NB4 (cell line): ENCODE measurements around the gene NUP210.

ENCODE experiments used
- DNase-seq: peaks from one replicate; pipeline ENCODE4 v3.0.0; 2010; ENCODE audit warnings: low read depth
- H3K4me3 ChIP-seq: one replicate; pipeline ENCODE4 v1.5.1; 2011; ENCODE audit warnings: mild to moderate bottlenecking, low read depth, low read length, moderate library complexity
- MYC ChIP-seq: IDR thresholded peaks from 2 replicates; pipeline ENCODE4 v1.6.1; 2011; ENCODE audit warnings: low read depth, low read length
- POLR2A ChIP-seq: IDR thresholded peaks from 2 replicates; pipeline ENCODE4 v1.6.1; 2011; ENCODE audit warnings: mild to moderate bottlenecking; ENCODE audit not compliant: insufficient read length; ENCODE audit errors: extremely low read depth
- TF ChIP-seq, protein P1 (sequence below): IDR thresholded peaks from 2 replicates; pipeline ENCODE4 v1.6.1; 2011; ENCODE audit warnings: low read depth, low read length
- TF ChIP-seq, protein P2 (sequence below): IDR thresholded peaks from one replicate; pipeline ENCODE4 v1.5.1; 2012; ENCODE audit warnings: low read depth, low read length

The NUP210 gene

DNA sequence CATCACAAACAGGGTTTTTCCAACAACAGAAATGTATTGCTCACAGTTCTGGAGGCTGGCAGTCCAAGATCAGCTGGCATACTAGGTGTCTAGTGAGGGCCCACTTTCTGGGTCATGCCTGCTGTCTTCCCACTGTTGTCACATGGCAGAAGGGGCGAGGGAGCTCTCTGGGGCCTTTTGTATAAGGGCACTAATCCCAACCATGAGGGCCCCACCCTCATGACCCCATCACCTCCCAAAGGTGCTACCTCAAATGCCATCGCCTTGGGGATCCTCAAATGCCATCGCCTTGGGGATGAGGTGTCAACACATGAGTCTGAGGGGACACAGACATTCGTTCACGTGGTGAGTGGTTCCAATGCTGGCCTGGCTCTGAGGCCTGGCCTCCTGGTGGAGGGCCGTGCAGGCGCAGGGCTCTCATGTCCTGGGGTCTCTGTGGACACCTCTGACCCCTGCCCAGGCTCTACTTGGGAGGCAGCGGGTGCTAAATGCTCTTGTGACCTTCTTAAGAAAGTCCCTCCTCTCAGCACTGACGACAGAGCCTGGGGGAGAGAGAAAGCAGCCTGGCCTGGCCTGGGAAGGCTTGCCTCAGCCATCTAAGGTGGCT, 16.8 kb downstream of the NUP210 start:
- TF ChIP-seq, protein P1, sequence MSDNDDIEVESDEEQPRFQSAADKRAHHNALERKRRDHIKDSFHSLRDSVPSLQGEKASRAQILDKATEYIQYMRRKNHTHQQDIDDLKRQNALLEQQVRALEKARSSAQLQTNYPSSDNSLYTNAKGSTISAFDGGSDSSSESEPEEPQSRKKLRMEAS: no peak
- TF ChIP-seq, protein P2, sequence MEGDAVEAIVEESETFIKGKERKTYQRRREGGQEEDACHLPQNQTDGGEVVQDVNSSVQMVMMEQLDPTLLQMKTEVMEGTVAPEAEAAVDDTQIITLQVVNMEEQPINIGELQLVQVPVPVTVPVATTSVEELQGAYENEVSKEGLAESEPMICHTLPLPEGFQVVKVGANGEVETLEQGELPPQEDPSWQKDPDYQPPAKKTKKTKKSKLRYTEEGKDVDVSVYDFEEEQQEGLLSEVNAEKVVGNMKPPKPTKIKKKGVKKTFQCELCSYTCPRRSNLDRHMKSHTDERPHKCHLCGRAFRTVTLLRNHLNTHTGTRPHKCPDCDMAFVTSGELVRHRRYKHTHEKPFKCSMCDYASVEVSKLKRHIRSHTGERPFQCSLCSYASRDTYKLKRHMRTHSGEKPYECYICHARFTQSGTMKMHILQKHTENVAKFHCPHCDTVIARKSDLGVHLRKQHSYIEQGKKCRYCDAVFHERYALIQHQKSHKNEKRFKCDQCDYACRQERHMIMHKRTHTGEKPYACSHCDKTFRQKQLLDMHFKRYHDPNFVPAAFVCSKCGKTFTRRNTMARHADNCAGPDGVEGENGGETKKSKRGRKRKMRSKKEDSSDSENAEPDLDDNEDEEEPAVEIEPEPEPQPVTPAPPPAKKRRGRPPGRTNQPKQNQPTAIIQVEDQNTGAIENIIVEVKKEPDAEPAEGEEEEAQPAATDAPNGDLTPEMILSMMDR: no peak
- TF ChIP-seq MYC (no peak), POLR2A (no peak)
- H3K4me3 ChIP-seq: no peak overlapping the region
- DNase-seq: no peak

DNA sequence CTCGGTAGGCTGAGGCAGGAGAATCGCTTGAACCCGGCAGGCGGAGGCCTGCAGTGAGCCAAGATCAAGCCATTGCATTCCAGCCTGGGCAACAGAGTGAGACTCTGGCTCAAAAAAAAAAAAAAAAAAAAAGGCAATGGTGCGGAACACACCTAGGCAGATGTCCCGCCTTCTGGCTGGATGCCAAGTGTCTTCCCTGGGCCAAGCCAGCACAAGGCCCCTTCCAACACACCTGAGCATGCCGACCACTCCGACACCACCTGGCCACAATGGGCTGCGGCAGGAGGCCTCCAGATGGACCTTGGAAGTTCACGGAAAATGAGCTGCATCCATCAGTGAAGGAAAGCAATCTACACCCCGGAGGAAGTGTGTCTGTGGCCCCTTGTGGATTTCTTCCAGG, 19.0 kb downstream of the NUP210 start:
- H3K4me3 ChIP-seq: no peak overlapping the region
- TF ChIP-seq, protein P1: no peak
- TF ChIP-seq MYC (no peak), POLR2A (no peak)
- TF ChIP-seq, protein P2: no peak
- no peak for DNase-seq

DNA sequence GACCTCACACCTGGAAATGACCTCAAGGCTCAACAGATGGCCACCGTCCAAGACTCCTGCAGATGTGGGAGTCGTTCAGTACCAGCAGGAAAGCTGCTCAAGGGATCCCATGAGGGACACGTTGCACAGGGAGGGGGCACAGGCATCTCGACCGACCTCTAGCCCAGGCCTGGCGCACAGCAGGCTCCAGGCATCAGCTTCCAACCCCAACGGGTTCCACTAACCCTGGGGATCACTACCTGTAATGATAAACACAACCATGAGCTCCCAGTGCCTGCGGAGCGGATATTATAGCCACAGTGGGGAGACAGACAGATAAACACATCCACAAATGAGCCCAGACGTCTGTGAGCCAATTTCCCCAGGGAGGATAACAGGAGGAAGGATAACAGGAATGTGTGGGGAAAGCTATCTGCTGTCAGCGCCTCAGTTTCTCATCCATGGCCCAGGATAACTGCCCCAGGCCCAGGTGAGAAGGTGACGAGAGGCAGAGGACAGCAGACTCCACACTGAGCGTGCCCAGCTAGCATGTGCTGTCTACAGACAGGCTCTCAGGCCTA, 19.9 kb downstream of the NUP210 start:
- no peak overlapping the region for H3K4me3 ChIP-seq
- no peak for DNase-seq
- TF ChIP-seq, protein P2: no peak
- no peak for TF ChIP-seq POLR2A
- TF ChIP-seq, protein P1: no peak
- no peak for TF ChIP-seq MYC

DNA sequence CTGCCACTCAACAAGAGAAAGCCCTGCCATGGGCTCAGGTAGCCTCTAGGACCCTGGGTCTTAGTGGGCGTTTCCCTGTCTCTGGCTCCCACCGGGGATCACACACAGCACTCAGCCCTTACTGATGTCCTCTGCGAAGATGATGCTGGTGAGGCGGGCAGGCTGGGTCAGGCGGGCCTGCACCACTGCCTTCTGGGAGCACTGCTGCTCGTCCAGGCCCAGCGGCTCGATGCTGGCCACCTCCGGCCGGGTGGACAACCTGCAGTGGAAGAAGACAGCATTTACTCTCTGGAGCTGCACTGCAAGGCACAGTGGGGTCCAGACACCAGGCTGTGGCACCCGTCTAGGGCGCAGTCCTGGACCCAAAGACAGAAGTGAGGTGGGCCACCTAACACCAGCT, 20.5 kb downstream of the NUP210 start:
- H3K4me3 ChIP-seq: no peak overlapping the region
- DNase-seq: no peak
- TF ChIP-seq POLR2A (no peak), MYC (no peak)
- TF ChIP-seq, protein P1: no peak
- TF ChIP-seq, protein P2: no peak

DNA sequence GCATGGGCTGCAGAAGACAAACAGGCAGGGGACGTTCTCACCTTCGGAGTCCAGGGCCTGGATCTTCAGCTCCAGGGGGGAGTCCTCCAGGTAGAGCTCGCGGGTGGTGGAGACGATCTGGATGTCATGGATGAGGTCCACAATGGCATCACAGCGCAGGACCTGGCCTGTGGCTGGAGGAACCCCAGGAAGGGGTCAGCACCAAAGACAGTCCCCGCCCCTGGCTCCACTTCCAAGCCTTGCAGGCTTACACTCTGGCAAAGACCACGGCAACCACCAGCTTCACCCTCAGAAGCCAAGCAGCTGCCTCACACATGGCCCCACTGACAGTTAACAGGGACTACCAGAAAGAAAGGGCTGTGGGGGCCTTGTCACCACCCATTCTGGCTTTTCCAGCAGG, 22.8 kb downstream of the NUP210 start:
- H3K4me3 ChIP-seq: no peak overlapping the region
- no peak for TF ChIP-seq POLR2A
- TF ChIP-seq, protein P1: no peak
- no peak for TF ChIP-seq MYC
- TF ChIP-seq, protein P2: no peak
- DNase-seq: no peak
